NCI-H2107 treated with DMSO at 0.1 percent for 48 hours (cell line): ENCODE measurements around the gene TMEM179.
"Not testable (repeated sequence)": the region's sequence is repeated elsewhere in the genome, so short reads cannot be mapped to it uniquely, and the experiment has no call there.

ENCODE experiments used
- DNase-seq: peaks from one replicate; lab custom pipeline; 2025; ENCODE audit not compliant: unreplicated experiment; lab: John Stamatoyannopoulos, UW

TMEM179 gene

DNA sequence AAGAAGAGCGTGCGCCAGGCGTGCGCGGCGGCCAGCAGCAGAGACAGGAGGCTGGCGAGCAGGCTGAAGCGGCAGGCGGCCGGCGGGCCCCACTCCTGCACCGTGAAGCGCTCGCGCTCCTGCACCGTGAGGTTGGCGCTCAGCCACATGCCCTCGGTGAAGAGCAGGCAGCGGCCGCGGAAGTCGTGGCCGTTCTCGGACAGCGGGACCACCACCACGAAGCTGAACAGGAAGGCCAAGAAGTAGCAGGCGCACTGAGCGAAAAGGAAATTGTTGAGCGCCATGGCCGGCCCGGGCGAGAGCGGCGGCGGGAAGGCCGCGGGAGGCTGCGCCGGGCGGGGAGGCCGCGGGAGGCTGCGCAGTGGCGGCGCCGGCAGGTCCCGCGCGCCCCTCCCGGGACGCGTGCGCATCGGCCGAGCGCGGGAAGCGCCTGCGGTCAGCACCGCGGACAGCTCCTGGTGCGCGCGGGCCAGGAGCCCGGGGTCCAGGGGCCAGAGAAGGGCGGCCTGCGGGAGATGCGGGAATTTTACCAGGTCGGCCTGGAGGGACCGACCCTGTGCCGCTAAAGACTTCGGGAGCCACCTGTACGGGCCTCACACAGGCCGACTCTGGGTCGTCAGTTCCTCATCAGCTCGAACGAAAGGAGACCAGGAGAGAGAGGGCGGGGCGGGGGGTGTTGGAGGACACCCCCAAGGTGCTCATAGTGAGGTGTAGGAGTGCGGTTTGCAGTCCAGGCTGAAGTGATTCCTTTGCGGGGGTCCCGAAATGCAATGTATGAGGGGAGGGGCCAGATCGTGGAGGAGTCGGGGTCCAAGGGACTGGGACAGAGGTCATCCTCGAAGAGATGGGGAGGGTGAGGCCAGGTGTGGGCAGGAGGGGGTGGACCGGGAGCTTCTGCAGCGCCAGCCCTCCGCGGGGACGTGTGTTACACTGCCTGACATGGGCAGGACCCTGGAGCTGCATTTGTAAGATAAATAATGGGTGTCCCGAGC lies at the start of gene TMEM179:
TMEM179 (minus strand) TSS at position 315 of the 992 bp plus-strand sequence; CDS start at position 284, 31 bp downstream.
- peak; percentile 16 for DNase-seq

- DNase-seq, result no peak
Measured at GRCh38 chr14:104654119-104654518, 49.5 kb upstream of the TMEM179 start.

- DNase-seq, result not testable (repeated sequence)
Measured at GRCh38 chr14:104653130-104653920, 48.8 kb upstream of the TMEM179 start.

DNA sequence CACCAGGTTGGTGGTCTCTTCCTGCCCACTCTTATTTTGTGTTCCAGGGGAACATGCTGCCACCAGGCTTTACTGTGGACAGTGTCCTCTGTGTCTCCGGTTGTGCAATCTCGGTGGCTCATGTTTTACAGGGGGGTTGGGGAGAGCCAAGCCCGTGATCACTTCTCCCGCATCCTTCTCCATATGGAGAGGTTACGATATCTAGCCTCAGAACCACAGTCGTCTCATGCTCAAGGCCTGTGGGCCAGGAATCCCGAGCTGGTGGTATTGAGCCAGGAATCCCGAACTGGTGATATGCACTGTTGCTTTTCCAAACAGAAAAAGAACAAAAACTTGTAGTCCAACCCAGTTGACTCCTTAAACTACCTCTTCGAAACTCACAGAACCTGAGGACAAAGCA lies 47.8 kb upstream of the TMEM179 start:
- DNase-seq, result no peak

GRCh38 chr14:104651876-104652260 lies 47.3 kb upstream of the TMEM179 start:
- DNase-seq, result no peak

DNA sequence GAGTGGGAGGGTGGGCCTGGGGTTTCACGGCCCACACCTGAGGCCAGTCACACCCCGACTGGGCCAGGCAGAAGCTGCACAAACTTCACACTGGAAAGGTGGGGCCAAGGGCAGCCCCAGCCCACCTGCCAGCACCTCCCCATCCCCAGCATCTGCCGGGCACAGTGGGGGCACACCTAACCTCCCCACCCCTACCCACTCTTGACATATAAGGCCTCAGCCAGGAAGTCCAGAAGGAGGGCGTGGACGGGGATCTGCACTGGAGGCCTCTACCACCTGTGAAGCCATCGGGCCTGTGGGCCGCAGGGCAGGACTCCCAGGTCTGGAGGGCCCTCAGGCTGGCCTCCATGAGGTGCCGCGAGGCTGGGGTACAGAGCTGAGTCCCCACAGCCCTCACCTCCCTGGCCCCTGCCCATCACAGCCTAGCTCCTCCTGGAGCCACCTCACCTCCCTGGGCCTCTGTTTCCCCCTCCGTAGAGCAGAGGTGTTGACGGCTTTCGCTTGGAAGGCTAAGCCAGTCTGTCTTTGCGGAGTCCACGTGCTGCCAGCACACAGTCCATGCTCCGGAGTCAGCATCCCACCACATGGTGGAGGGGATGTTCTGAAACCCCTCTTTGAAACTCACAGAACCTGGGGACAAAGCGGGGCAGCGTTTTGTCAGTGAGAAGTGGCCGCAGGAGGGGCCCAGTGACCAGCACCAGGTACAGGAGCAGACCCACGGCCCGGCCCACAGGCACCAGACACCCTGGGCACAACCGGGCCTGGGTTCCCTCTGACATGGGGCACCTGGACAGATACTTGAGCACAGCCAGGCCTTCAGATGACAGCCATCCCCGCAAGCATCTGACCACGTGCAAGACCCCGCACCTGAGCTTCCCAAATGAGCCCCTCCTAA lies 46.7 kb upstream of the TMEM179 start:
- no peak for DNase-seq

DNA sequence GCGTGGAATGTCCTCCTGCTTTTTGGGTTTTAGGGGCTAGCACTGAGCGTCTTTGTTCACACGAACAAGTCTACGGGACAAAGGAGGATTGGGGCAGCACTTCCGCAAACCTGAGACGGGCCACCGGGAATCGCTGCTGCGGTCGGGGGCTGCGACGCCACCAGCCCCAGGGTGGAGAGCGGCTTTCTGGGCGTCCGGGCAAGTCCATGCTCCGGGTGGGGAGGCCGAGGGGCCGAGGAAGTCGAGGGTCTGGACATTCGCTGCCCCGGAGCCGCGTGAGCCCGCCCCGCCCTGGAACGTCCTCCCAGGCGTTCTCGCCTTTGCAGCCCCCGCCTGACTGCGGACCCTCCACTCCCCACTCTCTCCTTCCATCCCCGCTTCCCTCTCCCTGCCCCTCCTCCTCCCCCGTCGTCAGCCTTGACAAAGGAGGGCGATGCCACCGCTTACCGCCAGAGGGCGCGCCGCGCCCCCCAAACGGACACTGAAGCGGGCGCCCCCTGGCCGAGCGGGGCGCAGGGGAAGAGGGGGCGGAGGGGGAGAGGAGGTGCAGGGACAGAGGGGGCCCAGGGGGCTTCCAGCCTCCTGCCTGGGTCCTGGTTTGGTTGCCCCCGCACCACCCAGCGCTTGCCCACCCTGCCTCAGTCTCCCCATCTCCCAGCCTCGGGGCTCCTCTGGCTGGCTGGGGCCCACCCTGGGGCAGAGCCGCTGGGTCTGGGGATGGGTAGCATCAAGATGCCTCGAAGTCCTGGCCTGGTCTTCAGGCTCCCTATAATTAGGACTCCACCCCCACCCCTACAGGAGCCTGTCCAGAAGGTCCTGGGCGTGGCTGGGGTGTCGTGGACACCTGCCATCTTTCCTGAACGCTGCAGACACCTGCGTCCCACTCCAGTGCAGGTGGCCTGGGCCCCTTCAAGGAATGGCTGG lies 45.7 kb upstream of the TMEM179 start:
- DNase-seq, result no peak

DNA sequence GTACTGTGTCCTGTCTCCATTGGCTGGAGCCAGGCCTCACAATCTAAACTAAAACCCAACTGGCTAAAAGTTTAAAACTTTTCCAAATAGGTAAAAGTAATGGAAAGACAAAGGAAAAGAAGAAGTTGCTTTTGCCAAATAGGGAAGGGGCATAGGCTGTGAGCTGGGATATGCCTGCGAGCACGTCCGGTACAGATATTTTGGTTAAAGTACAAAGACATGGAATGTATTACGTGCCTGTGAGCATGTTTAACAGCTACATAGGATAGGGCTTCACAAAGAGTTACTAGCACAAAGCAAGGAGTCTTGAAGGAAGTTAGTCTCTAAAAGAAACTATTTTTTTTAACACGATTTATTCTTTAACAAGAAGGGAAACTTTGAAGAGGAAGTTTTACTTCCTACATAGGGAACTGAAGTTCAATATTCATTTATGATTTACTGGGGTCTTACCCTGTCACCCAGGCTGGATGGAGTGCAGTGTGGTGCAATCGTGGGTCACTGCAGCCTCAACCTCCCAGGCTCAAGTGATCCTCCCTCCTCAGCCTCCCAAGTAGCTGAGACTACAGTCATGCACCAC lies 43.0 kb upstream of the TMEM179 start:
- DNase-seq, result no peak

DNA sequence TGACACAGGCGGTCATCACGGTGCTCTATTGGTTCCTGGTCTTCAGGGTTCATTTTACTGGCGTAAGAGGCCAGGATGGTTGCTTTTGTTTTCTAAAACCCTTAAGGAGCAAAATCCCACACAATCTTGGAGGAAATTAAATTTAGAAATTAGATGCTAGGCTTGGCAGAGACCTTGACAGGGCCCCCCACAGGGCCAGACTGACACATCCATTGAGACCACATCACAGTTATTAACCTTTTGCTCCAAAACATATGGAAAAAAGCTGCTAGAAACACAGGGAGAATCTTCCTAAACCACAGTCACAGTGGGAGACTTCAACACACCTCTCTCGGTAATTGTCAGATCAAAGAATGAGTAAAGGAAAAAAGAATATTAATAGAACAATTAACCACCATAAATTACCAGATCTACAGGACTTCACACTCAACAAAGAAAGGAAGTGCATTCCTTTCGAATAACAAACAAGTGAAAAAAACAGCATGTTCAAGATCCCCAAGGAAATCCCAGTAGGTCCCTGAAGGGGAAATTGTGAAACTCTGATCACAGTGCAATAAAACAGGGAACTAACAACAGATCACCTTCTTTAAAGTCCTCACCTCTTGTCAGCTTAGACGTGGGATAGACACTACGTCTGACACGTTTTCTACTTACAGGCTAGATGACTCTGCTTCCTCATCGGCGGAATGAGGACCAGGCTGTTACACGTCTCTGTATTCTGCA lies 40.2 kb upstream of the TMEM179 start:
- no peak for DNase-seq

- DNase-seq, result no peak
Measured at GRCh38 chr14:104644091-104644635, 39.6 kb upstream of the TMEM179 start.

- DNase-seq, result no peak
Measured at GRCh38 chr14:104643306-104643705, 38.7 kb upstream of the TMEM179 start.

DNA sequence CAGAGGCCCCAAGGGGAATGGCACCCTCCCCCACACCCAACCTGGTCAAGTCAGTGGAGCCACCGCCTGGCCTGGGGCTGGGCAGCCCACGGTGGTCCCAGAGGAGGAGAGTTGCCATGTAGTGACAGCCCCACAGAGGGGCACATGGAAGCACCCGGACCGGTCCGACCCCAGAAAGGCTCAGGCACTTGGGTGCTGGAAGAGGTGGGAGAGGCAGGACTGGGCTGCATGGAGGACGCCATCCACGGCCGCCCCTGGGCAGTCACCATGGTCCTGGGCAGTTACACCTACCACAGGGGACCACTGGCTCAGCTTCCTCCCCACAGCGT lies 37.9 kb upstream of the TMEM179 start:
- DNase-seq, result no peak

GRCh38 chr14:104641753-104642539 lies 37.4 kb upstream of the TMEM179 start:
- DNase-seq, result no peak

- no peak for DNase-seq
Measured at GRCh38 chr14:104640681-104641080, 36.1 kb upstream of the TMEM179 start.

DNA sequence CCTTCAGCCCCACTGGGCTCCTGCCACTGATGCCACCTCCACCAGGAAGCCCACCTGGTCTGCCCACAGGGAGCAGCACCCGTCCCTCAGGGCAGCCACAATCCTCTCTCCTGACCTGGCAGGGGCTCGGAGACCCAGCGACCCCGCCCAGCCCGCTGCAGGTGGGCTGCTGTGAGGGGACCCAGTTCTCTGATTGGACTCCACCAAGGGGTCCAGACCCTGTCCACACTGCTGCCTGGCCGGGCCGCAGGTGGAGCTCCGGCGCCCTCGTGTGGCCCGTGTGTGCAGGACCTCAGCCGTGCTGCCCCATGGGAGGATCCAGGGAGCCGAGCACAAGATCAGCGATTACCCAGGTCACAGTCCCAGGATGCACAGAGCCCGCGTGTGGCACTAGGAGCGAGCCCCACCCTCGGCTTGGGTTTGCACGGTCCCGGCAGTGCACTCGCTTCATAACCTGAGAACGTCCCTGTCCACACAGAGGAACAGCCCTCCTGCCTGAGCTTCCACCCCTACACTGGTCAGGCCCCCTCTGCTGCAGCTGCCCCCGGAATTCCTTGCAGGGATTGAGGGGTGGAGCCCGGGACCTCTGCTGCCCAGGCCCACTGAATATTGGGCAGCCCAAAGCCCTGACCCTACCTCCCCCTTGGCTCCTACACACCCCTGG lies 35.4 kb upstream of the TMEM179 start:
- peak; percentile 61 for DNase-seq

DNA sequence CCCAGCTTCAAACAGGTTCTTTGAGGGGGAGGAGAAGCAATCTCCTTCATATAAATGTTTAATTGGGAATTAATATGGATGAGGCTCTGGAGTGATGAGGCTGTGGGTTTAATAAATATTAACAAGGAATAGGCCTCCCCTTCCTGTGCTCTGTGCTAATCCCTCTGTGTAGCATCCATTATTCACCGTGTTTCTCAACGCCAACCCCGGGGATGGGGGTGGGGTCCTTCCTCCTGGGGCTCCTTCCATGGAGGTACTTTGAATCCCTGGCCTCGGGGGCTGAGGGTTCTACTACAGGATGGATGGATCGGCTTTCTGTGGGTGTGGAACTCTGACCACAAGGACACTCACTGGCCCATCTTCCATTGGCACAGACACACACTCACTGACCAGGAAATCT lies 34.9 kb upstream of the TMEM179 start:
- DNase-seq, result no peak

DNA sequence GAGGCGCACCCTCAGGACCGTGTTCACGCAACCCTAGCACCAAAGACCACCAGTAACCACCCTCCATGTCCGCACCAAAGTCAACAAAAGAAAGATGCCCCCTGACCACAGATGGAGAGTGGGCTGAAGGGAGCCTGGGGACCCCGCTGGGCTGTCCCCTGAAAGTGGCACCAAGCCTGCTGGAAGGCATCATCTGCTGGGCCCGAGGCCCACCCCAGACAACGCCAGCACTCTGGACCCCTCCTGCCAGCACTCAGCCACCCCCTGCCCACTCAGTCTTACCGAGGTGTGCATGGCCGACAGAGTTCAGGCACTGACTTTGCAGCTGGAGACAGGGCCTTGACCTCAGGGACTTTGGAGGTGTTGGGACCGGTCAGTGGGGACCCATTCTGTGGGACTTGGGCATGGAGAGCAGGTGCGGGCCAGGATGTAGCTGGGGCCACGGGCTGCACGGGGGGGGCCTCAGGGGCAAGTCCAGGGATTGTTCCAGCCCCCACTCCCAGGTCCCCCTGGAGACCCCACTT lies 34.4 kb upstream of the TMEM179 start:
- DNase-seq, result no peak
